SJSA1 (cell line): ENCODE data around the gene TSHZ3. TPM values are rescaled to one million over a fixed set of nuclear protein-coding genes. Genes with fewer than 3 reads are reported as not detected.

Experiments used
- DNase-seq, 2 experiments: peaks; one replicate each; pipeline ENCODE4 v3.0.0-alpha.2; 2015 to 2020; ENCODE audit warnings: low spot score in 2 of 2, low read depth in 1 of 2
- H3K27ac ChIP-seq: fragments of 250-450 bp; sonication (Bioruptor Pico); 2 replicates; pipeline ENCODE4 v1.5.1; 2020; ENCODE audit warnings: mild to moderate bottlenecking, moderate library complexity
- H3K27me3 ChIP-seq: fragments of 250-450 bp; sonication (Bioruptor Pico); replicated peaks from 2 replicates; pipeline ENCODE4 v1.5.1; 2020; ENCODE audit warnings: mild to moderate bottlenecking, moderate library complexity
- H3K36me3 ChIP-seq: fragments of 250-450 bp; sonication (Bioruptor Pico); 2 replicates; pipeline ENCODE4 v1.5.1; 2020; ENCODE audit warnings: mild to moderate bottlenecking
- H3K4me1 ChIP-seq: fragments of 250-450 bp; sonication (Bioruptor Pico); replicated peaks from 2 replicates; pipeline ENCODE4 v1.6.1; 2021; ENCODE audit warnings: mild to moderate bottlenecking
- H3K4me3 ChIP-seq: fragments of 250-450 bp; sonication (Bioruptor Pico); 2 replicates; pipeline ENCODE4 v1.5.1; 2020; ENCODE audit warnings: mild to moderate bottlenecking
- H3K9me3 ChIP-seq: fragments of 250-450 bp; sonication (Bioruptor Pico); replicated peaks from 2 replicates; pipeline ENCODE4 v1.5.1; 2020; ENCODE audit warnings: mild to moderate bottlenecking
- total RNA-seq: library from RNA; depleted of rRNA; stranded (reverse); fragments of >200 nt; shearing (Covaris generic); gene quantifications from 2 replicates; pipeline ENCODE4 v1.2.3, GENCODE V29; 2014

The TSHZ3 gene
- total RNA-seq, 1 experiment from 2014 or later, result 8.3 TPM

GRCh38 chr19:31351056-31351854 is 2.0 kb upstream of the TSHZ3 start:
- DNase-seq, result peak; percentile 70 to 75
- Histone ChIP-seq H3K27me3 (no peaks in the 10 kb centered on the region), H3K27ac (peak overlapping the region; percentile 52), H3K4me1 (peaks cover 19% of the 10 kb centered on the region), H3K4me3 (peak overlapping the region; percentile 99), H3K9me3 (no peaks in the 10 kb centered on the region), H3K36me3 (peaks cover 19% of the 10 kb centered on the region)

GRCh38 chr19:31350693-31351055 is 1.4 kb upstream of the TSHZ3 start:
- Histone ChIP-seq H3K27me3 (no peaks in the 10 kb centered on the region), H3K9me3 (no peaks in the 10 kb centered on the region), H3K36me3 (peaks cover 19% of the 10 kb centered on the region), H3K27ac (peak overlapping the region; percentile 94), H3K4me3 (peak overlapping the region; percentile 99), H3K4me1 (peaks cover 19% of the 10 kb centered on the region)
- DNase-seq, result no peak

- H3K9me3 ChIP-seq, result no peaks in the 10 kb centered on the region
- peak overlapping the region; percentile 99 for H3K4me3 ChIP-seq
- H3K36me3 ChIP-seq, result peaks cover 19% of the 10 kb centered on the region
- no peaks in the 10 kb centered on the region for H3K27me3 ChIP-seq
- peak overlapping the region; percentile 94 for H3K27ac ChIP-seq
- peak in 1 of 2 experiments; percentile 32 for DNase-seq
- H3K4me1 ChIP-seq, result peaks cover 19% of the 10 kb centered on the region
Measured at GRCh38 chr19:31350033-31350692, 927 bp upstream of the TSHZ3 start.

GRCh38 chr19:31348481-31349159 is 616 bp downstream of the TSHZ3 start:
- no peak overlapping the region for H3K27ac ChIP-seq
- H3K9me3 ChIP-seq, result no peaks in the 10 kb centered on the region
- H3K4me3 ChIP-seq, result peak overlapping the region; percentile 99
- peaks cover 19% of the 10 kb centered on the region for H3K36me3 ChIP-seq
- H3K4me1 ChIP-seq, result peaks cover 19% of the 10 kb centered on the region
- no peaks in the 10 kb centered on the region for H3K27me3 ChIP-seq
- DNase-seq, result peak in 1 of 2 experiments; percentile 71

- peaks cover 19% of the 10 kb centered on the region for H3K4me1 ChIP-seq
- peaks cover 19% of the 10 kb centered on the region for H3K36me3 ChIP-seq
- H3K4me3 ChIP-seq, result peak overlapping the region; percentile 99
- H3K27ac ChIP-seq, result no peak overlapping the region
- peak in 1 of 2 experiments; percentile 25 for DNase-seq
- H3K9me3 ChIP-seq, result no peaks in the 10 kb centered on the region
- no peaks in the 10 kb centered on the region for H3K27me3 ChIP-seq
Measured at GRCh38 chr19:31347828-31348392, 1.3 kb downstream of the TSHZ3 start.

GRCh38 chr19:31347354-31347753 is 1.9 kb downstream of the TSHZ3 start:
- Histone ChIP-seq H3K27ac (no peak overlapping the region), H3K36me3 (peaks cover 23% of the 10 kb centered on the region), H3K27me3 (no peaks in the 10 kb centered on the region), H3K4me1 (peaks cover 19% of the 10 kb centered on the region), H3K9me3 (no peaks in the 10 kb centered on the region), H3K4me3 (peak overlapping the region; percentile 99)
- peak in 1 of 2 experiments; percentile 16 for DNase-seq

- Histone ChIP-seq H3K36me3 (peaks cover 15% of the 10 kb centered on the region), H3K4me1 (peaks cover 12% of the 10 kb centered on the region), H3K27ac (no peak overlapping the region), H3K9me3 (no peaks in the 10 kb centered on the region), H3K27me3 (no peaks in the 10 kb centered on the region), H3K4me3 (no peak overlapping the region)
- DNase-seq, result no peak
Measured at GRCh38 chr19:31346184-31347059, 2.8 kb downstream of the TSHZ3 start.

GRCh38 chr19:31344403-31344802 is 4.8 kb downstream of the TSHZ3 start:
- Histone ChIP-seq H3K27me3 (no peaks in the 10 kb centered on the region), H3K27ac (no peak overlapping the region), H3K4me1 (peaks cover 10% of the 10 kb centered on the region), H3K36me3 (peaks cover 10% of the 10 kb centered on the region), H3K4me3 (no peak overlapping the region), H3K9me3 (no peaks in the 10 kb centered on the region)
- no peak for DNase-seq

GRCh38 chr19:31342926-31343325 is 6.3 kb downstream of the TSHZ3 start:
- Histone ChIP-seq H3K4me3 (no peak overlapping the region), H3K27me3 (no peaks in the 10 kb centered on the region), H3K9me3 (no peaks in the 10 kb centered on the region), H3K4me1 (peaks cover 11% of the 10 kb centered on the region), H3K27ac (no peak overlapping the region), H3K36me3 (peaks cover 5% of the 10 kb centered on the region)
- DNase-seq, result peak in 1 of 2 experiments; percentile 3

GRCh38 chr19:31340042-31341025 is 8.9 kb downstream of the TSHZ3 start:
- Histone ChIP-seq H3K27me3 (no peaks in the 10 kb centered on the region), H3K27ac (no peak overlapping the region), H3K36me3 (peaks cover 20% of the 10 kb centered on the region), H3K4me1 (peaks cover 7% of the 10 kb centered on the region), H3K9me3 (no peaks in the 10 kb centered on the region), H3K4me3 (no peak overlapping the region)
- DNase-seq, result no peak

- H3K36me3 ChIP-seq, result peaks cover 23% of the 10 kb centered on the region
- no peak overlapping the region for H3K27ac ChIP-seq
- H3K27me3 ChIP-seq, result no peaks in the 10 kb centered on the region
- H3K4me1 ChIP-seq, result peaks cover 16% of the 10 kb centered on the region
- no peaks in the 10 kb centered on the region for H3K9me3 ChIP-seq
- no peak for DNase-seq
- no peak overlapping the region for H3K4me3 ChIP-seq
Measured at GRCh38 chr19:31339411-31339810, 9.8 kb downstream of the TSHZ3 start.
